Activated CD8-positive, alpha-beta memory T cell treated with anti-CD3 and anti-CD28 coated beads, Interleukin-2, amount 50 U/mL, for 24 hours (primary cell): Measurements from ENCODE around the gene NCKAP5.

Experiments used
- DNase-seq: peaks from one replicate; pipeline ENCODE4 v3.0.0-alpha.2; 2020; ENCODE audit errors: extremely low read depth

NCKAP5 gene

GRCh38 chr2:133152801-133153200 is 415.5 kb downstream of the NCKAP5 start:
- DNase-seq = no peak

- no peak for DNase-seq
Observed at GRCh38 chr2:133148187-133148586, 420.1 kb downstream of the NCKAP5 start.

- DNase-seq = no peak
Observed at GRCh38 chr2:133146893-133147292, 421.4 kb downstream of the NCKAP5 start.

- no peak for DNase-seq
Observed at GRCh38 chr2:133143645-133144044, 424.6 kb downstream of the NCKAP5 start.

GRCh38 chr2:133142087-133142486 is 426.2 kb downstream of the NCKAP5 start:
- no peak for DNase-seq

GRCh38 chr2:133140620-133141019 is 427.6 kb downstream of the NCKAP5 start:
- no peak for DNase-seq

GRCh38 chr2:133139847-133140533 is 428.3 kb downstream of the NCKAP5 start:
- no peak for DNase-seq

- DNase-seq = no peak
Observed at GRCh38 chr2:133138693-133139092, 429.6 kb downstream of the NCKAP5 start.

GRCh38 chr2:133135035-133135654 is 433.1 kb downstream of the NCKAP5 start:
- no peak for DNase-seq

GRCh38 chr2:133130548-133131246 is 437.6 kb downstream of the NCKAP5 start:
- no peak for DNase-seq

GRCh38 chr2:133124446-133124845 is 443.8 kb downstream of the NCKAP5 start:
- no peak for DNase-seq

GRCh38 chr2:133123904-133124303 is 444.4 kb downstream of the NCKAP5 start:
- no peak for DNase-seq

GRCh38 chr2:133123393-133123792 is 444.9 kb downstream of the NCKAP5 start:
- DNase-seq = no peak

- no peak for DNase-seq
Observed at GRCh38 chr2:133122529-133122928, 445.7 kb downstream of the NCKAP5 start.

GRCh38 chr2:133120310-133120709 is 448.0 kb downstream of the NCKAP5 start:
- no peak for DNase-seq

GRCh38 chr2:133110201-133110600 is 458.1 kb downstream of the NCKAP5 start:
- DNase-seq = no peak

- DNase-seq = no peak
Observed at GRCh38 chr2:133109772-133110171, 458.5 kb downstream of the NCKAP5 start.

- DNase-seq = no peak
Observed at GRCh38 chr2:133107058-133107815, 461.0 kb downstream of the NCKAP5 start.

GRCh38 chr2:133104871-133105270 is 463.4 kb downstream of the NCKAP5 start:
- DNase-seq = no peak

GRCh38 chr2:133098787-133099186 is 469.5 kb downstream of the NCKAP5 start:
- no peak for DNase-seq

- no peak for DNase-seq
Observed at GRCh38 chr2:133097666-133098065, 470.6 kb downstream of the NCKAP5 start.

- DNase-seq = no peak
Observed at GRCh38 chr2:133092571-133092970, 475.7 kb downstream of the NCKAP5 start.
